Measurements from ENCODE around the gene DCHS1.

DCHS1 gene

GRCh38 chr11:6618117-6619003 lies 37.2 kb downstream of the DCHS1 start:
- TF ChIP-seq CTCF (IDR thresholded peaks at IDR 0.05; ENCODE audit: extremely low read depth, missing control alignments) = no peak
- DNase-seq (ENCODE audit: low spot score) = no peak

- DNase-seq (ENCODE audit: low spot score) = no peak
- no peak for TF ChIP-seq CTCF (IDR thresholded peaks at IDR 0.05; ENCODE audit: extremely low read depth, missing control alignments)
These were observed 38.3 kb downstream of the DCHS1 start for GRCh38 chr11:6617315-6617781.

- no peak for TF ChIP-seq CTCF (IDR thresholded peaks at IDR 0.05; ENCODE audit: extremely low read depth, missing control alignments)
These were observed 38.9 kb downstream of the DCHS1 start for GRCh38 chr11:6616596-6617250.

GRCh38 chr11:6615882-6616585 lies 39.6 kb downstream of the DCHS1 start:
- DNase-seq (ENCODE audit: low spot score) = no peak

More at GRCh38 chr11:6616596-6617250, 38.9 kb downstream of the DCHS1 start:
- DNase-seq (ENCODE audit: low spot score) = no peak

GRCh38 chr11:6615046-6615445 lies 40.6 kb downstream of the DCHS1 start:
- no peak for TF ChIP-seq CTCF (IDR thresholded peaks at IDR 0.05; ENCODE audit: extremely low read depth, missing control alignments)
- no peak for DNase-seq (ENCODE audit: low spot score)

More at GRCh38 chr11:6615882-6616585, 39.6 kb downstream of the DCHS1 start:
- TF ChIP-seq CTCF (IDR thresholded peaks at IDR 0.05; ENCODE audit: extremely low read depth, missing control alignments) = no peak

- no peak for DNase-seq (ENCODE audit: low spot score)
- no peak for TF ChIP-seq CTCF (IDR thresholded peaks at IDR 0.05; ENCODE audit: extremely low read depth, missing control alignments)
These were observed 41.2 kb downstream of the DCHS1 start for GRCh38 chr11:6614446-6614845.

Measured in GM20000 (cell line).